WERI-Rb-1 (cell line): Measurements from ENCODE around the gene PGA5.

Experiments
- DNase-seq: peaks from one replicate; pipeline ENCODE4 v3.0.0-alpha.2; 2020
- H3K27ac ChIP-seq: fragments of 250-450 bp; sonication (Bioruptor Pico); 2 replicates; pipeline ENCODE4 v1.5.1; 2020; ENCODE audit warnings: mild to moderate bottlenecking, moderate library complexity
- H3K27me3 ChIP-seq: fragments of 250-450 bp; sonication (Bioruptor Pico); 2 replicates; pipeline ENCODE4 v1.5.1; 2021; ENCODE audit warnings: mild to moderate bottlenecking, low read depth, moderate library complexity; ENCODE audit not compliant: insufficient read depth, severe bottlenecking
- H3K36me3 ChIP-seq: fragments of 250-450 bp; sonication (Bioruptor Pico); 2 replicates; pipeline ENCODE4 v1.5.1; 2020; ENCODE audit warnings: mild to moderate bottlenecking, moderate library complexity
- H3K4me3 ChIP-seq: 2 replicates; pipeline ENCODE4 v1.5.1; 2011; ENCODE audit warnings: low read depth, mild to moderate bottlenecking, control low read depth, low read length
- H3K9me3 ChIP-seq: fragments of 250-450 bp; sonication (Bioruptor Pico); 2 replicates; pipeline ENCODE4 v1.5.1; 2021; ENCODE audit warnings: mild to moderate bottlenecking, moderate library complexity; ENCODE audit not compliant: severe bottlenecking
- CTCF ChIP-seq: IDR thresholded peaks from 2 replicates; pipeline ENCODE4 v1.5.1; 2011; ENCODE audit warnings: low read depth, mild to moderate bottlenecking, control low read depth, inconsistent platforms, low read length

The PGA5 gene

GRCh38 chr11:61268588-61269250 is 27.7 kb downstream of the PGA5 start:
- Histone ChIP-seq H3K9me3 (no peaks in the 10 kb centered on the region), H3K27me3 (no peaks in the 10 kb centered on the region), H3K36me3 (peaks cover 10% of the 10 kb centered on the region), H3K27ac (no peak overlapping the region), H3K4me3 (no peak overlapping the region)
- no peak for DNase-seq
- no peak for TF ChIP-seq CTCF

- Histone ChIP-seq H3K27me3 (no peaks in the 10 kb centered on the region), H3K27ac (no peak overlapping the region), H3K9me3 (no peaks in the 10 kb centered on the region), H3K36me3 (peaks cover 17% of the 10 kb centered on the region), H3K4me3 (no peak overlapping the region)
- no peak for TF ChIP-seq CTCF
- DNase-seq = no peak
Measured at GRCh38 chr11:61270354-61271076, 29.5 kb downstream of the PGA5 start.

- Histone ChIP-seq H3K27me3 (no peaks in the 10 kb centered on the region), H3K9me3 (no peaks in the 10 kb centered on the region), H3K36me3 (peaks cover 17% of the 10 kb centered on the region), H3K4me3 (no peak overlapping the region), H3K27ac (no peak overlapping the region)
- no peak for TF ChIP-seq CTCF
- no peak for DNase-seq
Measured at GRCh38 chr11:61272731-61273130, 31.8 kb downstream of the PGA5 start.

- Histone ChIP-seq H3K9me3 (no peaks in the 10 kb centered on the region), H3K27ac (no peak overlapping the region), H3K36me3 (peaks cover 17% of the 10 kb centered on the region), H3K27me3 (no peaks in the 10 kb centered on the region), H3K4me3 (no peak overlapping the region)
- no peak for DNase-seq
- no peak for TF ChIP-seq CTCF
Measured at GRCh38 chr11:61273178-61274078, 32.5 kb downstream of the PGA5 start.

GRCh38 chr11:61274084-61274483 is 33.1 kb downstream of the PGA5 start:
- H3K4me3 ChIP-seq = no peak overlapping the region
- no peak for TF ChIP-seq CTCF
- H3K27ac ChIP-seq = no peak overlapping the region
- H3K9me3 ChIP-seq = no peaks in the 10 kb centered on the region
- DNase-seq = no peak
- H3K27me3 ChIP-seq = no peaks in the 10 kb centered on the region
- H3K36me3 ChIP-seq = peaks cover 14% of the 10 kb centered on the region
